Neural progenitor cell (in vitro differentiated cells): ENCODE measurements around the gene ZNF26.

ENCODE experiments used
- CTCF ChIP-seq: fragments of 200-600 bp; sonication (generic); IDR thresholded peaks from 2 replicates; pipeline ENCODE4 v1.5.1; 2017; ENCODE audit warnings: antibody characterized with exemption, mild to moderate bottlenecking
- EZH2 ChIP-seq: fragments of 200-600 bp; sonication (generic); IDR thresholded peaks from 2 replicates; pipeline ENCODE4 v1.6.1; 2017; ENCODE audit warnings: antibody characterized with exemption, mild to moderate bottlenecking, moderate library complexity
- EZH2phosphoT487 ChIP-seq: fragments of 200-600 bp; sonication (generic); IDR thresholded peaks from 2 replicates; pipeline ENCODE4 v1.6.1; 2017; ENCODE audit warnings: antibody characterized with exemption

- TF ChIP-seq CTCF (no peak), EZH2phosphoT487 (no peak), EZH2 (no peak)
Observed at GRCh38 chr12:132953771-132954170, 32.4 kb upstream of the ZNF26 start.
